CD4-positive, alpha-beta T cell treated with Interleukin-1 beta for 1 hour (primary cell): ENCODE measurements around the gene LY9.
"Not testable (repeated sequence)": the region's sequence is repeated elsewhere in the genome, so short reads cannot be mapped to it uniquely, and the experiment has no call there.

Source experiments
- DNase-seq, 2 donors: peaks; one replicate each; pipeline ENCODE4 v3.0.0-alpha.2; 2020 to 2022

Gene LY9

GRCh38 chr1:160868141-160868540 is 72.2 kb downstream of the LY9 start:
- DNase-seq, result no peak

DNA sequence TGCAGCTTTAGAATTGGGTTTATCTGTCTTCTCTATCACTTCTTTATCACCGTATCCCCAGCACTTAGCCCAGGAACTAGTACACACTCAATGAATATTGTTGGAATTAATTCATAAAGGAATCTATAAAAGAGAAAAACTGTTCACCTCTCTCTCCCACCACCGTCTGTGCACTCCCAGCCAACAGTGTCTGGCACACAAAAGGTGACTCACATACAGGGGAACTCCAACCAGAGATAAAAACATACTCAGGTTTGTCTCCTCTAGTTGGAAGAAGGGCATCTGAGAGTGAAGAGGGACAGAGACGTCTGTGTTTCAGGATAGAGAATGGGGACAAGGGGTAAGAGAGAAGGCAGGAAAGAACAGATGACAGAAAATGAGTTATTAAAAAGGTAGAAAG is 79.0 kb downstream of the LY9 start:
- DNase-seq, result no peak

DNA sequence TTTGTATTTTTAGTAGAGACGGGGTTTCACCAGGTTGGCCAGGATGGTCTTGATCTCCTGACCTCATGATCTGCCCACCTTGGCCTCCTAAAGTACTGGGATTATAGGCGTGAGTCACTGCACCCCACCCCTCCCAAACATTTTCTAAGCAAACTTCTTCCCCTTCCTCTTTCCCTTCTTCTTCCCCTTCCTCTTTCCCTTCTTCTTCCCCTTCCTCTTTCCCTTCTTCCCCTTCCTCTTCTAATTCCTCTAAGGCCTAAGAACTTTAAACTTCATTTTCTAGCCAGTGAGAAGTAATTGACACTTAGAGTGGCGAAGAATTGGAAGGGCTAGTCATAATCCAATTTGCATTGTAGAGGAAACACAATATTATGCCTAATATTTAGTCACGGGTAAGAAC is 79.6 kb downstream of the LY9 start:
- not testable (repeated sequence) for DNase-seq

GRCh38 chr1:160876311-160876710 is 80.3 kb downstream of the LY9 start:
- DNase-seq, result no peak

DNA sequence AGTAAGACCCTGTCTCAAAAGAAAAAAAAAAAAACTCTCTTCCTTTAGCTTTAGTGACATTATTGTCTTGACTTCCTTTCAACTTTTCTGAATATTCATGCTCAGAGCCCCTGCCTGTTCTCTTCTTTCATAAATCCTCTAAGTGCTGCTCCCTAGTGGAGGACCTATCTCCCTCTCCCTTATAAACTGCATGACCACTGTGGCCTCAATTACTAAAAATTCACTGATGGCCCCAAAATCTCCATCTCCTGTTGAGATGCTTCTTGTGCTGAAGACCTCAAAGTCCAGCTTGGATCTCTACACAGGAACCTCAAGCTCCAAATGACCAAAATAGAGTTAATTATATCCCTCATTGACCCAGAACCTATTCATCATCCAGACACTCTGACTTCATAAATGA is 81.2 kb downstream of the LY9 start:
- DNase-seq, result peak in 1 of 2 donors; percentile 64
